COR-L47 (cell line): ENCODE data around the gene EEF2K.
"Not testable (repeated sequence)": the region's sequence is repeated elsewhere in the genome, so short reads cannot be mapped to it uniquely, and the experiment has no call there.

Experiments
- DNase-seq: peaks from one replicate; lab custom pipeline; 2025; lab: John Stamatoyannopoulos, UW

The EEF2K gene

DNA sequence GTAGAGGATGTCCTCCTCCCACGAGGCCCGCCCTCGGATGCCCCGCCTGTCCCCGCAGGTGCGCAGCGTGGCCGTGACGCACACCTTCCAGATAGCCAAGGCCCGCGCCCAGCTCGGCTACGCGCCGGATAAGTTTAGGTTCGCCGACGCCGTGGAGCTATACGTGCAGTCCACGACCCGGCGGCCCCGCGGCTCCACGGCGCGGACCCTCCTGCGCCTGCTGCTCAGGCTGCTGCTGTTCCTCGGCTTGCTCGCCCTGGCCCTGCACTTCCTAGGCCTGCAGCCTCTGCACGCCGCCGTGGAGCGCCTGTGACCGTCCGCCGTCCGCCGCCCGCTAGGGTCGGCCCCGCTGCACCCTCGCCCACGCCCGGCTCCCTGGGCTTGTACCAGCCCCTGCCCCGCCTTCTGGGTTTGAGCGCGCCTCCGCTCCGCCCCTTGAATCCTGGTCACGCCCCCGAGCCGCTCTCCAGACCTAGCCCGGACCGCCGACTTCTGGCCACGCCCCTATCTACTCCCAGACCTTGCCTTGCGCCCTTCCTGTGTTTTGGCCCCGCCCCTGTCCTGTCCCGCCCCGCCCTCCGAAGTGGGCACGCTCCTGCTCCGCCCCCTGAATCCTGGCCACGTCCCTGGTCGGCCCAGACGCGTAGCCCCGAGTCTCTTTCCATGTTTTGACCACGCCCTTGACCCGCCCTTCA lies 15.8 kb upstream of the EEF2K start:
- DNase-seq = peak; percentile 94

DNA sequence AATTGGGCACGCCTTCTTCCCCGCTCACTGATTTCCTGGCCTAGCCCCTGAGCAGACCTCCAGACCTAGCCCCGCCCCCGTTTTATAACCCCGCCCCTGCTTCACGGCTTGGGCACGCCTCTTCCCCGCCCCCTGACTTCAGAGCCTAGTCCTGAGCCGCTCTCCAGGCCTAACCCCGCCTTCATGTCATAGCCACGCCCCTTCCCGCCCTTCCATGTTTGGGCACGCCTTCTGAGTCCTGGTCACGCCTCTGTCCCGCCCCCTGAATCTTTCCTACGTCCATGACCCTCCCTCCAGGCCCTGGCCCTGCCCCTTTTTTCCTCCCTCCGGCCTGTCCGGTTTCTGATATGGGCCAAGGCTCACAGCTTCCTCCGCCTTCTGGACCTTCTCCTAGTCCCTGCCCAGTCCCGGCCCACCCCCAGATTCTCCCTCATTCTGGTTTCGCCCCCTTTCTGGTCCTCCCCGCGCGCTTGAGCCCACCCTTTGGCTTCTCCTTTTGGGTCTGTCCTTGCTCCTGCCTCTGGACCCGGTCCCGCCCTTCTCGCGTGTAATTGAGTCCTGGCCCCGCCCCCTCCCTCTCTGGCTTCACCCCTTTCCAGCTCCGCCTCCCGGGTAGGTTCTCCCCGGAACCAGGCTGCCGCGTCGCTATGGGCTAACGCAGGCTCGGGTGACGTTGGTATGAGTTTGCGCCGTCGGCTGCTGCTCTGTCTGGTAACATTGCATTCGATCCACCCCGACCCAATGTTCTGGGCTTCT lies 15.1 kb upstream of the EEF2K start:
- DNase-seq = peak; percentile 94

- DNase-seq = no peak
These were observed 14.4 kb upstream of the EEF2K start for GRCh38 chr16:22191532-22192260.

DNA sequence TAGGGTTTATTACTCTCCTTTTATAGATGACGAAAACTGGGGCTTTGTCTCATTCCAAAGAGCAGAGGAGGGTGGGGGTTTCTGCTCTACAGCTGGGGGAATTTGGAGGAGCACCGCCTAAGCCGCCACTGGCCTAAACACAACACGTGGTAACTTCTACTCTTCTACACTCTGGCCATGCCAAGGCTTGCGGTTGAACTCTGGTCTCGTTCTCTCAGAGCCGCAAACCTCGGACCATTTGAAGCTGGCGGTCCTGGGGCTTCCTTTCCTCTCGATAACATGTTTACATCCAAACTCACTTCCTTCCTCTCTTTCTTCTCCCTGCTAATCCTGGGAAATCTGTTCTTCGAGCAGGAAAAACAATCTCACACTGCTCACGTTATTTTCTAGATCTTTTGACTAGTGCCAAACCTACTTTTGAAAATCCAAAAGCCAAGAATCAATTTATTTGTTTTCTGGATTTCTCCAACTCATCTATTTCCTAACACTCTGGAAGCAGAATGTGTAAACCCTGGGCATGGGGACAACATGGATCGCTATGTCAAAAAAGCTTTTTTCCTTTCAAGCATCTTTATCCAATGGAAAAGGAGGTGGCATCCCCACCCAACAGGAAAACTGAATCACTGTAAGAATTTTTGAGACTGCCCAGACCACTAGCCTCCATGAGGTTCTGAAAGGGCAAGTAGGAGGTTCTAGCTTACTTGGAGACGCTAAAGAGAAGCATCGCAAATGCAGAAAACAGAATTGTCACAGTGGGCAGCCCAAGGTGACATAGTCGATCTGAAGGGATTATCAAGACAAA lies 13.6 kb upstream of the EEF2K start:
- DNase-seq = no peak

GRCh38 chr16:22193063-22193411 lies 13.0 kb upstream of the EEF2K start:
- DNase-seq = no peak

DNA sequence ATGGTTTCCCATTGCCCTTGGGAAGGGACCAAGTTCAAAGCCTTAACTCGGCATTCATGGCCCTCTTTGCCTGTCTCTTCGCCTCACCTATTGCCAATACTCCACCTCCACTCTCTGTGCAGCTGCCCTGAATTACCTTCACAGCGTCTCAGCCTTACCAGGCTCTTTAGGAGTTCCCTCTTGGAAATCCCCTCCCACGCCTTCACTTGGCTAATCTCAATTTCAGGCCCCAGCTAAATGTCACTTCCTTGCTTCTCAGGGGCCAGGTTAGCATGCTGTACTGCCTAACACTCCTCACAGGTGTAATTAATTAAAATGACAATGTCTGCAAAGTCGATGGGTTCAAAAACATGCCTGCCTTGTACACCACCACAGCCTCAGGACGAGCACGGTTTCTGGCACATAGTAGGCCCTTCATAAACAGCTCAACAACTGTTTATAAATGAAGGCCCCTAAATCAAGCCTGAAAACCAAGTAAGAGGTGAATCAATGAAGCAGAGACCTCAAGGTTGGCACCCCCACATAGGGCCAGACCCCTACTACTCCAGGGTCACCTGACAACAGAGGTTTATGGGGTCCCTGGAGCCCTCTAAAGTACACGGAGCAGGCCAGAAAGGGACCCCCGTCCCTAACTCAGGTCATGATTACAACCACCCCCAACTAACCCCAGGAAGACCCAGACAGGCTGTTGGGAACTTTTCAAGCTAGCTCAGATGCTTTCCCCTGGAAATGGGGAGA lies 11.2 kb upstream of the EEF2K start:
- no peak for DNase-seq

DNA sequence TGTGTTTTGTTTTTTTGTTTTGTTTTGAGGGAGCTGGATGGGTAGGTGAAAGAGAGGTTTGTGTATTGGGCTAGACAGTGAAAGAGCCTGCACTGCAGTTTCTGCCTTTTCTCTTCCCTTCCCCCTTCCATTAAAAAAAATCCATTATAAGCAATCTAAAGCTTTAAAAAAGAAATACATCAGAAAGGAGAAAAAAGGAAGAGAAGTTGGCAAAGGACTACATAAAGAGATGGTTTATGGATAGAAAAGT lies 10.7 kb upstream of the EEF2K start:
- DNase-seq = no peak

DNA sequence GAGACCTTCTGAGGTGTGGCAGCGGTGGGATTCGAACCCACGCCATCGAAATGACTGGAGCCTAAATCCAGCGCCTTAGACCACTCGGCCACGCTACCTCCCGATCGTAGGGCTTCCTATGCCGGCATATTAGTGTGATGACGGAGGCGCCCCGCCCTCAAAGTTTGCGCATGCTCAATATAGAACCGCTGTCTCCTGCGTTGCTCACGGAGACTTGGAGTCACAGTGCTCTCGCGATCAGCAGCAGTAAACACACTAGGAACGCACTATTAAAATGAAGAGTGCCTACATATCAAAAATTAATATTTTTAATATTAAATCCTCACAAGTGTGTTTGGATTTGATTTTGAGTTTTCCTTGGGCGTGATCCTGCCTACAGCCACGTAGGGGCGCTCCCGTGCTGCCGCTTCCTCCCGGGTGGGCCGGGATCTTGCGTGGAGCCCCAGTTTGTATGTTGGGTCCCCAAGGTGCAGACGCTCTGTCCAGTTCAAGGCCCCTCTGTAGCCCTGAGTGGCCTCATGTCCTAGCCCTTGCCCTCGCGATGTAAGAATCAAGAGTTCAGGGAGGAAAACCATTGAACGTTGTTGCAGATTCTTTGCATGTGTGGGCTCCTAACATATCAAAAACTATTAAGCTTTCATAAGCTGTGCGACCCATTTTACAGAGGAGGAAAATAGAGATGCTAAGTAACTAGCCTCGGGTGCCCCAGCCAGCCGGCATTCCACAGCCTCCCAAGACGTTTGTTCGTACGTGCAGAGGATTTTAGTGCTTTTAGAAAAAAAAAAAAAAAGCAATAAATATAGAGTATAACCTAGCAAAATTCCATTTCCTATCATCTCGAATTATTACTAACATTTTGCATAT lies 10.2 kb upstream of the EEF2K start:
- DNase-seq = peak; percentile 84

- not testable (repeated sequence) for DNase-seq
These were observed 9.4 kb upstream of the EEF2K start for GRCh38 chr16:22196559-22197168.

DNA sequence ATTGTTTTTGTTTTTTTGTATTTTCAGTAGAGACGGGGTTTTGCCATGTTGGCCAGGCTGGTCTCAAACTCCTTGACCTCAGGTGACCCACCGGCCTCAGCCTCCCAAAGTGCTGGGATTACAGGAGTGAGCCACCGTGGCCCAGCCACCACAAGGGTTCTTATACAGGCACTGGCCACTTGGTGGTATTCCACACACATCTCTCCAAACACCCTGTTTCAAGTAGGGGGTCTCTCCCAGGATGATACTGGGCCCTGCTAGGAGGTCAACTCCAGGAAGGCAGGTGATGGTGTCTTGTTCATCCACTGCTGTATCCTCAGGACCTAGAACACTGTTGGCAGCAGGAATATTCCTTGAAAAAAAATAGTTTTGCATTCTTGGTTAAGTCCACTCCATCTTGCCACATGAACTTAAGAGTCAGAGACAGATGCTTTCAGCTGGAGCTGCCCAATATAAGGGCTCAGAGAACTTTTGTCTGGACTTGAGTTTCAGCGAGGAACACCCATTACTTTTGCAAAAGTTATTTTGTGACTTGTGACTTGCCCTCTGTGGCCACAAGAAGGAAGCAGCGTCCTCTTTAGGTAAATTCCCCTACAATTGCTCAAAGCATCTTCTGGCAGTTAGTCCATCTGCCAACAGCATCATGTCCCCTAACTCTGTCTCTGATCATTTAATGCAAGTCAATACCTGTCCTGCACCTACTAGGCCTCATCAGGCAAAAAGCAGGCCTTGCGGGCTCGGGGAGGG lies 7.4 kb upstream of the EEF2K start:
- DNase-seq = no peak

- no peak for DNase-seq
These were observed 3.8 kb upstream of the EEF2K start for GRCh38 chr16:22202261-22202637.

DNA sequence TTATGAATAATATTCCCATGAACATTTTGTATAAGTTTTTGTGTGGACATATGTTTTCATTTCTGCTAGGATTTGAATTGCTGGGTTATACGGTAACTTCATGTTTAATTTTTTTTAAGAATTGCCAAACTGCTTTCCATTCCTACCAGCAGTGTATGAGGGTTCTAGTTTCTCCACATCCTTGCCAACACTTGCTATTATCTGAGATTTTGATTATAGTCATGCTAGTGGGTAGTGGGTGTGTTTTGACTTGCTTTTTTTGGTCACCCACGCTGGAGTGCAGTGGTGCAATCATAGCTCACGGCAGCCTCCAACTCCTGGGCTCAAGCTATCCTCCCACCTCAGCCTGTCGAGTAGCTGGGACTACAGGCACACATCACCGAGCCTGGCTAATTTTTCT lies 3.0 kb upstream of the EEF2K start:
- no peak for DNase-seq

GRCh38 chr16:22204091-22204655 lies 1.9 kb upstream of the EEF2K start:
- DNase-seq = no peak

GRCh38 chr16:22205577-22206012 lies 483 bp upstream of the EEF2K start:
- no peak for DNase-seq

DNA sequence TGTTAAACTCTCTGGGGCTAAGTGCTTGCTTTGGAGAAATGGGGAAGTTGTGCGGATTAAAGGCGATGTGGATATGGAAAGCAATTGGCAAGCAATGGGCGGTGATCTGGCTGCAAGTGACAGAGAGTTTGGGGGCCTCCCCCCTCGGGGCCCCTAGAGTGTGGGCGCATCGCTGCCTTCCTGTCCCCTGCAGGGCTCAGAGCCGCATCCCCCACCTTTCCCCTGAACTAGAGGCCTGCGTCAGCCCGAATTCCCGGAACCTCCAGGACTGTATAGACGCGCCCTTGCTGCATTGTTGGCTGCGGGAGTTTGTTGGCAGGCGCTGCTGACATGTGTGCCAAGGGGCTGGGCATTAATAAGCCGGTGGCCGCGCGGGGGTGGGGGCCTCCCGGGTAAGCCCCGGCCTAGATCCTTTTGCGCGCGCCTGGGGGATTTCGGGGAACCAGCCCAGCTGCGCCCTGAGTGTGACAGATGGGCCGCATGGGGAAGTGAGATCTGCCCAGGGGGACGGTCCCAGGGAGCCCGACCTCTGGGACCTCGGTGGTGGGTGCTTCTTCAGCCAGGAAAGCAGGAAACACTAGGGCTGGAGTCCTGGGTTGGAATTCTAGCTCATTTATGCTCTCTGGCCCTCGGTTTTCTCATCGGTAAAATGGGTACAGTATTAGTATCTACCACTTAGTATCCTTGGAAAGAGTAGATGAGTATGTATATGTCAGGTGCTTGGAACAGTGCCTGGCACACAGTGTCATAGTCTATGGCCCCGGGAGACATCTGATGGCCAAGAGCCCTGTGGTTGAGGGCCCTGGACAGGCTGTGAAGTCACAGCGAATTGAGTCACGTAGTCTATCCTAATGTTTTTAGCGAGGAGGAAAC lies 1.0 kb downstream of the EEF2K start:
- DNase-seq = peak; percentile 64

GRCh38 chr16:22207715-22208360 lies 1.8 kb downstream of the EEF2K start:
- DNase-seq = no peak

- no peak for DNase-seq
These were observed 4.2 kb downstream of the EEF2K start for GRCh38 chr16:22210285-22210684.

- no peak for DNase-seq
These were observed 4.8 kb downstream of the EEF2K start for GRCh38 chr16:22210854-22211253.
